Stimulated activated effector memory CD8-positive, alpha-beta T cell treated with anti-CD3 and anti-CD28 coated beads, Interleukin-12 subunit alpha, Interleukin-12 subunit beta, amount 100 ng/mL, for 72 hours (primary cell): ENCODE measurements around the gene TSPEAR.

ENCODE experiments used
- ATAC-seq: fragments of 150-1000 bp; cut with Tn5 transposase; 2 replicates; pipeline ENCODE4 v1.10.0; 2021
- DNase-seq, 2 donors: peaks; one replicate each; pipeline ENCODE4 v3.0.0; 2021 to 2022; ENCODE audit warnings: low spot score in 2 of 2
- H3K27ac Mint-ChIP-seq: one replicate; pipeline ENCODE4 v1.8.0; 2022; ENCODE audit warnings: mild to moderate bottlenecking, mixed read lengths
- H3K36me3 Mint-ChIP-seq: one replicate; pipeline ENCODE4 v1.8.0; 2022; ENCODE audit warnings: mild to moderate bottlenecking, mixed read lengths
- H3K4me1 Mint-ChIP-seq: one replicate; pipeline ENCODE4 v1.8.0; 2022; ENCODE audit warnings: mixed read lengths
- H3K4me3 Mint-ChIP-seq: one replicate; pipeline ENCODE4 v1.8.0; 2022; ENCODE audit warnings: mild to moderate bottlenecking, mixed read lengths
- H3K9me3 Mint-ChIP-seq: one replicate; pipeline ENCODE4 v1.8.0; 2022; ENCODE audit warnings: mixed read lengths

The TSPEAR gene

DNA sequence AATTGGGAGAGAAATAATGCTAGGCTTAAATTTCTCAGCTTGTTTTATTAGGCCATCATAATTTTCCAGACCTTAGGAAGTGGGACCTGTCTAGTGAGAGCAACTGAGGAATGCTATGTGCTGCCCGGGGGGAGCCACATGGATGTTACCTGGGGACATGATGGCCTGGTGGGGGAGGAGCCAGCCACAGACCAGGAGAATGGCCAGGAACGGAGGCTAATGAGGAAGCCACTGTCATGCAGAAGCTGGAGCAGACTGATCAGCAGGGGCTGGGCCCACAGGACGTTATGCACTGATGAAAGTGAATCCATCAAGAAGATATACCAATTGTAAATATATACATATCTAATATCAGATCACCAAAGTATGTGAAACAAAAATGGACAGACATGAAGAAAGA lies 166.8 kb downstream of the TSPEAR start:
- Mint-ChIP-seq H3K9me3 (peaks cover 17% of the 10 kb centered on the region), H3K27ac (no peak overlapping the region), H3K4me3 (no peak overlapping the region), H3K4me1 (peaks cover 16% of the 10 kb centered on the region), H3K36me3 (no peaks in the 10 kb centered on the region)
- DNase-seq (no peak), ATAC-seq (no peak)

DNA sequence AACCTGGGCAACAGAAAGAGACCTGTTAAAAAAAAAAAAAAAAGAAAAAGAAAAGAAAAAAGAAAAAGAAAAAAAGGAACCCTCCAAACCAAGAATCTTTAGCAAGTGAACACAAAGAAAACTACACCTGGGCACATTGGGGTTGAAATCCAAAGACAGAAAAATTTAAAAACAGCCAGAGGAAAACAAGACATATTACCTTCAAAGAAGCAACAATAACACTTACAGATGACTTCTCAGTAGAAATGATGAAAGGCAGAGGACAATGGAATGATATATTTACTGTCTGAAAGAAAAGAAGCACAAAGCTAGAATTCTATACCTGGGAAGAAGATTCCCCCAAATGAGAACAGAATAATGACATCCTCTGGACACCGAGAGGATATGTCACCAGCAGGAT lies 168.7 kb downstream of the TSPEAR start:
- Mint-ChIP-seq H3K27ac (no peak overlapping the region), H3K36me3 (no peaks in the 10 kb centered on the region), H3K4me3 (no peak overlapping the region), H3K4me1 (peaks cover 8% of the 10 kb centered on the region), H3K9me3 (peaks cover 16% of the 10 kb centered on the region)
- no peak for ATAC-seq
- DNase-seq = no peak

- no peak overlapping the region for H3K4me3 Mint-ChIP-seq
- peaks cover 5% of the 10 kb centered on the region for H3K9me3 Mint-ChIP-seq
These were observed 170.6 kb downstream of the TSPEAR start for GRCh38 chr21:44540741-44541288.

DNA sequence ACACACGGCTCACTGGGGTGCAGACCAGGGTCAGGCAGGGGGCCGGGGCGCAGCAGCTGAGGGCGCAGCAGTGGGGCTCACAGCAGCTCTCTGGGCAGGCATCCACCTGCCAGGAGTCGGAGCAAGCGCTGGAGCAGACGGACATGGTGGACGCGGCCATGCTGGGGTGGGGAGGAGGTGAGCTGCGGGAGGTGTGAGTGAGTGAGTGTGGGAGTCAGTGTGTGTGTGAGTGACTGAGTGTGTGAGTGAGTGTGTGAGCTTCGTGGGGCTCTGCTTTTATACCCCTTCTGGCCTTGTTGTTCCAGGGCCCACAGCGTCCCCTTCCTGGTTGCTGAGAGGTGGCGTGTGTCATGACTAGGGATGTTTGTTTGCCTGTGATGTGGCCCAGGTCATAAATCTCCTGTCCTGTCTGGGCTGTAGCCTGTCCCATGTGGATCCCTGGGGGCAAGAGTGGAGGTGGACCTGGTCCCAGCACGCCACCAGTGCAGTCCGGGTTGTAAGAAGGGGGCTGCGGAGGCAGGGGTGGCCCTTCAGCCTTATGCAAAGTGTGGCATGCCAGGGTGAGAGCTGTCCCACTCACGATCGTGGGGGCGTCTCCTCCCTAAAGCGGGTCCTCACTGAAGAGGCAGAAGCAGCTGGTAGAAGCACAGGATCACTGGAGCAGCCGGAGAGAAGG lies 171.2 kb downstream of the TSPEAR start, which contains the start of gene KRTAP10-1:
Gene KRTAP10-1, minus strand, starts transcription at position 205 of the 676 bp plus-strand sequence. Its CDS starts 45 bp downstream, at position 160.
- Mint-ChIP-seq H3K27ac (no peak within 1 kb of the TSS), H3K4me1 (no peaks in the 10 kb centered on the region), H3K9me3 (no peaks in the 10 kb centered on the region), H3K4me3 (no peak within 1 kb of the TSS), H3K36me3 (no peaks in the 10 kb centered on the region)
- DNase-seq (peak in 1 of 2 donors; percentile 45), ATAC-seq (no peak)

More at GRCh38 chr21:44540741-44541288, 170.6 kb downstream of the TSPEAR start:
- ATAC-seq (no peak), DNase-seq (no peak)
- Mint-ChIP-seq H3K36me3 (no peaks in the 10 kb centered on the region), H3K27ac (no peak overlapping the region), H3K4me1 (no peaks in the 10 kb centered on the region)

- H3K36me3 Mint-ChIP-seq = no peaks in the 10 kb centered on the region
- DNase-seq (no peak), ATAC-seq (no peak)
- H3K9me3 Mint-ChIP-seq = no peaks in the 10 kb centered on the region
- no peak overlapping the region for H3K27ac Mint-ChIP-seq
- no peak overlapping the region for H3K4me3 Mint-ChIP-seq
- H3K4me1 Mint-ChIP-seq = no peaks in the 10 kb centered on the region
These were observed 172.3 kb downstream of the TSPEAR start for GRCh38 chr21:44539046-44539445.

GRCh38 chr21:44537930-44538911 lies 173.2 kb downstream of the TSPEAR start:
- no peaks in the 10 kb centered on the region for H3K9me3 Mint-ChIP-seq
- no peak for DNase-seq
- ATAC-seq = no peak

GRCh38 chr21:44535963-44536362 lies 175.4 kb downstream of the TSPEAR start:
- Mint-ChIP-seq H3K36me3 (no peaks in the 10 kb centered on the region), H3K9me3 (no peaks in the 10 kb centered on the region), H3K27ac (no peak overlapping the region), H3K4me3 (no peak overlapping the region), H3K4me1 (no peaks in the 10 kb centered on the region)
- DNase-seq (no peak), ATAC-seq (no peak)

More at GRCh38 chr21:44537930-44538911, 173.2 kb downstream of the TSPEAR start:
- no peaks in the 10 kb centered on the region for H3K36me3 Mint-ChIP-seq
- H3K4me3 Mint-ChIP-seq = no peak overlapping the region
- no peak overlapping the region for H3K27ac Mint-ChIP-seq
- no peaks in the 10 kb centered on the region for H3K4me1 Mint-ChIP-seq

GRCh38 chr21:44534688-44535087 lies 176.7 kb downstream of the TSPEAR start:
- no peaks in the 10 kb centered on the region for H3K4me1 Mint-ChIP-seq
- peak; percentile 46 for ATAC-seq
- no peak overlapping the region for H3K27ac Mint-ChIP-seq

GRCh38 chr21:44533891-44534627 lies 177.3 kb downstream of the TSPEAR start:
- no peak for DNase-seq
- Mint-ChIP-seq H3K27ac (no peak overlapping the region), H3K4me1 (no peaks in the 10 kb centered on the region), H3K4me3 (no peak overlapping the region), H3K9me3 (no peaks in the 10 kb centered on the region), H3K36me3 (no peaks in the 10 kb centered on the region)
- ATAC-seq = no peak

More at GRCh38 chr21:44534688-44535087, 176.7 kb downstream of the TSPEAR start:
- Mint-ChIP-seq H3K4me3 (no peak overlapping the region), H3K36me3 (no peaks in the 10 kb centered on the region), H3K9me3 (no peaks in the 10 kb centered on the region)
- no peak for DNase-seq

DNA sequence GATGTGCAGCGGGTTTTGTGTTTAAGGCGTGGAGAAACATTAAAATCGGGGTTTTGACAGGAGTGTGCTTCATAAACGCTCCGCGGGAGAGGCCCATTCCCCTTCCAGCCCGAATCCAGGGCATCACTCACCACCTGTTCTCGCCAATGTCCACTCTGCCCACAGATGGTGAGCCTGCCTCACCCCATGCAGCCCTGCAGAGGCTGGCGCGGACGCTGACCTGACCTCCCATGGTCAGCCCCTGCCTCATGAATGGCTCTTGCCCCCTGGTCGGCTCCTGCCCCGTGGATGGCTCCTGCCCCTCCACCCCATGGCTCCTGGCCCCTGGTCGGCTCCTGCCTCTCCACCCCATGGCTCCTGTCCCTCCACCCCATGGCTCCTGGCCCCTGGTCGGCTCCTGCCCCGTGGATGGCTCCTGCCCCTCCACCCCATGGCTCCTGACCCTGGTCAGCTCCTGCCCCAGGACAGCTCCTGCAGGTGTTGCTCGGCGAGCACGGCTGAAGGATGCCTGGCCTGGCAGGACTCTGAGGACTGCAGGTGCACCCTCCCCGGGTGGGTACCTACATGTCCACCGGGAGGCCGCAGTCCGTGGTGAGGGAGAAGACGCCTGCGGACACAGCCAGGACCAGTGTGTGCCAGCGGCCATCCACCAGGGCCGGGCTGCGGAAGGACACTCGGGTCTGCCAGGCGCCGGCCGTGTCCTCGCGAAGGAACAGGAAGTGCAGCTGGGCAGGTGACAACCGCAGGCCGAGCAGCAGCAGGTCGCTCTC lies 178.1 kb downstream of the TSPEAR start:
- no peaks in the 10 kb centered on the region for H3K9me3 Mint-ChIP-seq
- H3K27ac Mint-ChIP-seq = no peak overlapping the region
- H3K4me3 Mint-ChIP-seq = no peak overlapping the region
- ATAC-seq = no peak
- DNase-seq = no peak
- no peaks in the 10 kb centered on the region for H3K4me1 Mint-ChIP-seq
- H3K36me3 Mint-ChIP-seq = no peaks in the 10 kb centered on the region

DNA sequence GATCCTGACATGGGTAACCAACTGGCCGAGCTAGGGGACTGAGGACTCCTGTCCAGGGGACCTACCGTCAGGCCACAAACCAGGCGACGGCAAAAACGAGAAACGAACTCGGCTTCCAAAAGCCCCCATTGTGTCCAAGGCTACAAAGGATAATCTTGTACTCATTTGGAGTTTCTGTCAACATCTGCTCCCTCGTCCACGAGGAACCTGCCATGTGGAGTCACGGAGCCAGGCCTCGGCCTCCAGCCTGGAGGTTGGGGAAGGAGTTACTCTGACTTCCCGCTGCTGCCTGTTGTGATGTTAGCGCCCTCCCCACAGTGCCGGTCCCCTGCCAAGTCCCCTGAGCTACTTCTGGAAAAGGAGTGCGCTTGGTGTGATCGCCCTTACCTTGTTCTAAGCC lies 178.7 kb downstream of the TSPEAR start:
- Mint-ChIP-seq H3K4me1 (no peaks in the 10 kb centered on the region), H3K9me3 (no peaks in the 10 kb centered on the region), H3K4me3 (no peak overlapping the region), H3K36me3 (no peaks in the 10 kb centered on the region), H3K27ac (no peak overlapping the region)
- no peak for DNase-seq
- ATAC-seq = no peak

- ATAC-seq = no peak
- no peak for DNase-seq
- H3K4me3 Mint-ChIP-seq = no peak overlapping the region
- H3K27ac Mint-ChIP-seq = no peak overlapping the region
- H3K36me3 Mint-ChIP-seq = no peaks in the 10 kb centered on the region
- H3K4me1 Mint-ChIP-seq = no peaks in the 10 kb centered on the region
- no peaks in the 10 kb centered on the region for H3K9me3 Mint-ChIP-seq
These were observed 179.5 kb downstream of the TSPEAR start for GRCh38 chr21:44531606-44532564.

GRCh38 chr21:44530903-44531605 lies 180.3 kb downstream of the TSPEAR start:
- DNase-seq = no peak
- Mint-ChIP-seq H3K4me3 (no peak overlapping the region), H3K4me1 (no peaks in the 10 kb centered on the region), H3K27ac (no peak overlapping the region), H3K36me3 (no peaks in the 10 kb centered on the region), H3K9me3 (no peaks in the 10 kb centered on the region)
- no peak for ATAC-seq
